Measurements from ENCODE around the gene KCNIP3.

Gene KCNIP3

GRCh38 chr2:95356821-95357700 is 59.9 kb downstream of the KCNIP3 start:
- no peaks in the 10 kb centered on the region for H3K27me3 ChIP-seq (ENCODE audit: low read depth, low read length)
- H3K4me1 ChIP-seq (ENCODE audit: low read length), result no peaks in the 10 kb centered on the region
- H3K4me2 ChIP-seq (ENCODE audit: low read length), result no peak overlapping the region
- no peaks in the 10 kb centered on the region for H3K79me2 ChIP-seq (ENCODE audit: low read length)
- no peak overlapping the region for H3K9ac ChIP-seq (ENCODE audit: low read length)
- no peak overlapping the region for H2AFZ ChIP-seq (ENCODE audit: low read depth, low read length)
- no peaks in the 10 kb centered on the region for H3K36me3 ChIP-seq (replicated peaks; ENCODE audit: low read depth, low read length)
- H4K20me1 ChIP-seq (ENCODE audit: insufficient read depth, low read length), result no peaks in the 10 kb centered on the region
- TF ChIP-seq EZH2phosphoT487 (IDR thresholded peaks at IDR 0.05; ENCODE audit: low read depth) (no peak), CTCF (IDR thresholded peaks at IDR 0.05; ENCODE audit: low read depth, low read length) (no peak)
- no peak overlapping the region for H3K27ac ChIP-seq (ENCODE audit: low read length)
- H3K9me3 ChIP-seq (ENCODE audit: insufficient read depth, low read length), result no peaks in the 10 kb centered on the region
- no peak overlapping the region for H3K4me3 ChIP-seq (ENCODE audit: low read length)

DNA sequence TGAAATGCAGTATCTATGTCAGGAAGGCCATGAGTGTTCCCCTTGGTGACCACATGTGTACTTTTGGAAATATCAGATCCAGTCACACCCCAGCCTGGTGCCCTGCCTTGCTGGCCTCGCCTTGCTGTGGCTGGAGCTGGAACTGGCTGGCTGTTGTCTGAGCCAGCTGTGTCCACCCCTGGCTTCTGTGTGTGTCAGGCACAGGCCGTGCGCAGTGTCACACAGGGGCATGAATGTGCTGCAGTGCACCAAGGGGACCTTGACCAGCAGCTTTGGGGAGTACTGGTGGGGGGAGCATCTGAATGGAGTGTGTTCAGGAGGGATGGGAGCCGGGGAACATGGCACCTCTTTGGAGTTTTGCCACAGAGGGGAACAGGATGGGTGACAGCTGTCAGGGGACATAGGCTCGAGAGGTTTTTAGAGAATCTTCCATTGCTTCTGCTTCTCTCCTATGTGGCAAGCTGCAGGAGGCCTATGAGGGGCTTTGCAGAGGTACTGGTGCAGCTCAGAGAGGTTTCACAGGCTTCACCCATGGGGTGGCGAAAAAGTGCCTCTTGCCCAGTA is 60.7 kb downstream of the KCNIP3 start:
- H2AFZ ChIP-seq (ENCODE audit: low read depth, low read length), result no peak overlapping the region
- no peaks in the 10 kb centered on the region for H3K27me3 ChIP-seq (ENCODE audit: low read depth, low read length)
- no peak overlapping the region for H3K9ac ChIP-seq (ENCODE audit: low read length)

GRCh38 chr2:95359031-95359430 is 61.9 kb downstream of the KCNIP3 start:
- no peaks in the 10 kb centered on the region for H3K79me2 ChIP-seq (ENCODE audit: low read length)
- no peak overlapping the region for H3K9ac ChIP-seq (ENCODE audit: low read length)
- H3K4me2 ChIP-seq (ENCODE audit: low read length), result no peak overlapping the region
- H3K27me3 ChIP-seq (ENCODE audit: low read depth, low read length), result no peaks in the 10 kb centered on the region
- no peak overlapping the region for H2AFZ ChIP-seq (ENCODE audit: low read depth, low read length)
- H3K36me3 ChIP-seq (replicated peaks; ENCODE audit: low read depth, low read length), result no peaks in the 10 kb centered on the region
- no peaks in the 10 kb centered on the region for H4K20me1 ChIP-seq (ENCODE audit: insufficient read depth, low read length)
- no peak overlapping the region for H3K4me3 ChIP-seq (ENCODE audit: low read length)
- no peak for TF ChIP-seq EZH2phosphoT487 (IDR thresholded peaks at IDR 0.05; ENCODE audit: low read depth)
- no peak for TF ChIP-seq CTCF (IDR thresholded peaks at IDR 0.05; ENCODE audit: low read depth, low read length)
- H3K9me3 ChIP-seq (ENCODE audit: insufficient read depth, low read length), result no peaks in the 10 kb centered on the region
- no peak overlapping the region for H3K27ac ChIP-seq (ENCODE audit: low read length)
- H3K4me1 ChIP-seq (ENCODE audit: low read length), result no peaks in the 10 kb centered on the region

More for the DNA sequence above, 60.7 kb downstream of the KCNIP3 start:
- Histone ChIP-seq H3K4me1 (ENCODE audit: low read length) (no peaks in the 10 kb centered on the region), H3K79me2 (ENCODE audit: low read length) (no peaks in the 10 kb centered on the region), H3K9me3 (ENCODE audit: insufficient read depth, low read length) (no peaks in the 10 kb centered on the region), H3K27ac (ENCODE audit: low read length) (no peak overlapping the region), H3K4me3 (ENCODE audit: low read length) (no peak overlapping the region), H4K20me1 (ENCODE audit: insufficient read depth, low read length) (no peaks in the 10 kb centered on the region), H3K4me2 (ENCODE audit: low read length) (no peak overlapping the region), H3K36me3 (replicated peaks; ENCODE audit: low read depth, low read length) (no peaks in the 10 kb centered on the region)
- TF ChIP-seq EZH2phosphoT487 (IDR thresholded peaks at IDR 0.05; ENCODE audit: low read depth) (no peak), CTCF (IDR thresholded peaks at IDR 0.05; ENCODE audit: low read depth, low read length) (no peak)

DNA sequence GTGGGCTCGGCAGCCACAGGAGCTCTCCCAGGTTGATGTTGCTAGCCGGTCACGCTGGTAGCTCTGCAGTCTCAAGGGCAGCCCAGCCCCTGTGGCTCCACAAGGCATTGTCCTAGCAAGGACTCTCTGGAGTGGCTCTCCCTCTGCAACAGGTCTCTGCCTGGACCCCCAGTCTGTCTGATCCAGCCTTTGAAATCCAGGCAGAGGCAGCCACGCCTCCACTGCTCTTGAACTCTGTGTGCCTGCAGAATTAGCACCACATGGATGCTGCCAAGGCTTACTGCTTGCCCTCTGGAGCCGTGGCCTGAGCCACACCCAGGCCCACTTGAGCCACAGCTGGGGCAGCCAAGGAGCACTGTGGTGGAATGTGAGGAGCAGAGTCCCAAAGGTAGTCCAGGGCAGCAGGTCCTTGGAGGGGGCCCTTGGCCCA is 62.4 kb downstream of the KCNIP3 start:
- H3K4me1 ChIP-seq (ENCODE audit: low read length), result no peaks in the 10 kb centered on the region
- no peak overlapping the region for H3K4me2 ChIP-seq (ENCODE audit: low read length)
- H3K27ac ChIP-seq (ENCODE audit: low read length), result no peak overlapping the region
- TF ChIP-seq CTCF (IDR thresholded peaks at IDR 0.05; ENCODE audit: low read depth, low read length) (no peak), EZH2phosphoT487 (IDR thresholded peaks at IDR 0.05; ENCODE audit: low read depth) (no peak)
- no peaks in the 10 kb centered on the region for H3K36me3 ChIP-seq (replicated peaks; ENCODE audit: low read depth, low read length)
- no peak overlapping the region for H2AFZ ChIP-seq (ENCODE audit: low read depth, low read length)
- no peaks in the 10 kb centered on the region for H3K79me2 ChIP-seq (ENCODE audit: low read length)
- no peaks in the 10 kb centered on the region for H3K27me3 ChIP-seq (ENCODE audit: low read depth, low read length)
- no peak overlapping the region for H3K9ac ChIP-seq (ENCODE audit: low read length)
- no peak overlapping the region for H3K4me3 ChIP-seq (ENCODE audit: low read length)
- no peaks in the 10 kb centered on the region for H3K9me3 ChIP-seq (ENCODE audit: insufficient read depth, low read length)
- H4K20me1 ChIP-seq (ENCODE audit: insufficient read depth, low read length), result no peaks in the 10 kb centered on the region
